Measurements from ENCODE around the gene SYP. TPM values are rescaled to one million over a fixed set of nuclear protein-coding genes. Genes with fewer than 3 reads are reported as not detected.

Gene SYP
- total and polyA plus RNA-seq, 8 donors, result 0.89 to 211 (median 3.9) TPM; not detected in 1

- Histone ChIP-seq H3K27ac (no peak overlapping the region), H3K4me1 (peaks cover 0 to 18% (median 12%) of the 10 kb centered on the region in 4 donors), H3K36me3 (no peaks in the 10 kb centered on the region), H3K4me3 (no peak overlapping the region), H3K27me3 (peaks cover 0 to under 1% (median 0%) of the 10 kb centered on the region in 3 donors), H3K9me3 (peaks cover 0 to 8% (median 3%) of the 10 kb centered on the region in 4 donors)
- intact Hi-C loops (cut with DNase I; ENCODE audit: low total_unique reads), result no loop called here
- TF ChIP-seq EP300 (IDR thresholded peaks at IDR 0.05), result no peak
- no peak for TF ChIP-seq POLR2AphosphoS5 (IDR thresholded peaks at IDR 0.05)
- no peak for TF ChIP-seq POLR2A (IDR thresholded peaks at IDR 0.05)
- TF ChIP-seq CTCF (IDR thresholded peaks at IDR 0.05), result no peak
- DNase-seq, result no peak
- 51 to 100% (median 78%) methylated on average over 1 to 2 of the region's 2 CpGs for WGBS, 5 donors
Measured at GRCh38 chrX:49193542-49193964, 6.4 kb downstream of the SYP start.

GRCh38 chrX:49192722-49193328, 7.2 kb downstream of the SYP start:
- peak in 1 of 2 donors; percentile 51 for DNase-seq
- H3K27me3 ChIP-seq, result no peaks in the 10 kb centered on the region
- peaks cover 0 to 18% (median 12%) of the 10 kb centered on the region in 4 donors for H3K4me1 ChIP-seq
- no peak overlapping the region for H3K4me3 ChIP-seq
- intact Hi-C loops (cut with DNase I; ENCODE audit: low total_unique reads), result no loop called here
- H3K36me3 ChIP-seq, result no peaks in the 10 kb centered on the region
- peaks cover 0 to 8% (median 3%) of the 10 kb centered on the region in 4 donors for H3K9me3 ChIP-seq
- H3K27ac ChIP-seq, result no peak overlapping the region
- WGBS, 5 donors, result 54 to 70% (median 65%) methylated on average over 6 to 10 of the region's 10 CpGs
- TF ChIP-seq EP300 (IDR thresholded peaks at IDR 0.05) (no peak), CTCF (IDR thresholded peaks at IDR 0.05) (peak in 3 of 7 experiments; percentile 24 to 36 (median 32))

DNA sequence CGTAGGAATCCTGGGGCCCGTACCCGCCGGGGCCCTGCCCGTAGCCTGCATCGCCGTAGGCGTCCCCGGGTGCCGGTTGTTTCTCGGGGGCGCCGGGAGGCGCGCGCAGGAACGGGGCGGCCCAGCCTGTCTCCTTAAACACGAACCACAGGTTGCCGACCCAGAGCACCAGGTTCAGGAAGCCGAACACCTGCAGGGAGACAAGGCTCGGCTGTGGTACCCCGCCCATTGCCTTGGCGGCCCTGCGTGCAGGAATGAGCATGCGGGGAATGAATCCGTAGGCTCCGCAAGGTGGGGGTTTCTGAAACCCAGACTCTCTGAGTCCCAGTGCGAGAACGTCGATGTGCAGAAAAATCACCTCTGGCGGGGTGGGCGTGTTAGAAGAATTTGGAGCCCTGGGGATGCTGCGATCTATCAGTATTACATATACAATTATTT, 8.4 kb downstream of the SYP start:
- WGBS, 5 donors, result 0 to 54% (median 4%) methylated on average over 6 to 34 of the region's 34 CpGs
- H3K27me3 ChIP-seq, result no peaks in the 10 kb centered on the region
- peaks cover 0 to 22% (median 12%) of the 10 kb centered on the region in 4 donors for H3K4me1 ChIP-seq
- DNase-seq, result no peak
- peak overlapping the region; percentile 57 to 61 (median 58) for H3K4me3 ChIP-seq
- H3K27ac ChIP-seq, result peak overlapping the region; percentile 87 to 95 (median 89)
- peaks cover 0 to 8% (median 3%) of the 10 kb centered on the region in 4 donors for H3K9me3 ChIP-seq
- TF ChIP-seq EP300 (IDR thresholded peaks at IDR 0.05), result no peak
- TF ChIP-seq POLR2A (IDR thresholded peaks at IDR 0.05), result no peak
- TF ChIP-seq CTCF (IDR thresholded peaks at IDR 0.05), result no peak
- no peak for TF ChIP-seq POLR2AphosphoS5 (IDR thresholded peaks at IDR 0.05)
- intact Hi-C loops (cut with DNase I; ENCODE audit: low total_unique reads), result no loop called here
- H3K36me3 ChIP-seq, result no peaks in the 10 kb centered on the region

DNA sequence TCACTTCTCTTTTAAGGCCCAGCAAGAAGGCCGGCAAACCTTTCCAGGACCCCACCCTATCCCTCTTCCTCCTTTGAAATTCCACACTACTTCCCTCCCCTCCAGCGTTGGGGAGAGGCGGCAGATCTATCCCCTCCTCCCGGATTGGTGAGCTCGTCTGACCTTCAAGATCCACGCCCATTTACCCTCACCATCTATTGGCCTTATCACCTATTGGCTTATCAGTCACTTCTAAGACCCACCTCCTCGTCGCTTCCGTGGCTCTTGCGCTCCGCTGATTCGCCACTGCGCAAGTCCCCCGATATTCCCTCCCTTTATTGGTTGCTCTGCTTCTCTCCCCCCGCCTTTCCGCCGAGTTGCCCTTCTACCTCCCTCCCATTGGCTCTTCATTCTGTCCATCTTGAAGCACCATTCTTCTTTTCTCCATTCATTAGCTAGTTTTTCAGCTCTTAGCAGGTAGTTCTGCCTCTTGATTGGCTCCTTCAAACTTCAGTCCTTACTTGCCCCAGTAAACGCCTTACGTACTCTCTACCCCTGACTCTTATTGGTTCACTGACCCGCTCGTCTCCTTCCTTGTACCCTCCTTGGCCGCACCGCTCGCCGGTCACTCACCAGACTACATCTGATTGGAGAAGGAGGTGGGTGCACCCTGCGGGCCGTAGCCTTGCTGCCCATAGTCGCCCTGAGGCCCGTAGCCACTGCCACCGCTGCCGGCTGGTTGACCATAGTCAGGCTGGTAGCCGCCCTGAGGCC, 9.0 kb downstream of the SYP start:
- DNase-seq, result peak; percentile 90 to 98

More for the DNA sequence above, 9.0 kb downstream of the SYP start:
- Histone ChIP-seq H3K9me3 (peaks cover 0 to 8% (median 3%) of the 10 kb centered on the region in 4 donors), H3K4me1 (peaks cover 0 to 24% (median 12%) of the 10 kb centered on the region in 4 donors), H3K27me3 (no peaks in the 10 kb centered on the region), H3K36me3 (no peaks in the 10 kb centered on the region), H3K4me3 (peak overlapping the region; percentile 57 to 61 (median 58)), H3K27ac (peak overlapping the region; percentile 88 to 95 (median 89))
- 0 to 40% (median 4%) methylated on average over 25 to 32 of the region's 32 CpGs for WGBS, 5 donors
- TF ChIP-seq POLR2A (IDR thresholded peaks at IDR 0.05) (peak in 1 of 4 donors; percentile 76), EP300 (IDR thresholded peaks at IDR 0.05) (no peak), POLR2AphosphoS5 (IDR thresholded peaks at IDR 0.05) (peak; percentile 59 to 89 (median 87))
- intact Hi-C loops (cut with DNase I; ENCODE audit: low total_unique reads), result no loop called here
